Vagina (tissue), 2 donors: ENCODE results near the gene PIP4K2A.

ENCODE experiments used
- CTCF ChIP-seq, 3 experiments: fragments of 450-650 bp in 2 of 3; fragments of 200-600 bp in 1 of 3; sonication (generic) in 1 of 3; IDR thresholded peaks; one replicate each; pipeline ENCODE4 v1.5.1; 2017 to 2019; ENCODE audit warnings: antibody characterized with exemption in 3 of 3, mild to moderate bottlenecking in 2 of 3, moderate library complexity in 2 of 3
- POLR2A ChIP-seq, 2 donors: fragments of 450-650 bp; IDR thresholded peaks; one replicate each; pipeline ENCODE4 v1.6.1; 2017; ENCODE audit warnings: antibody characterized with exemption in 2 of 2, mild to moderate bottlenecking in 2 of 2, moderate library complexity in 2 of 2
- POLR2AphosphoS5 ChIP-seq, 2 donors: sonication (generic); formaldehyde crosslinking; IDR thresholded peaks; one replicate each; pipeline ENCODE4 v1.9.0; 2017; ENCODE audit warnings: antibody characterized with exemption in 2 of 2, mild to moderate bottlenecking in 2 of 2, low read depth in 1 of 2; ENCODE audit not compliant: insufficient read depth in 1 of 2

DNA sequence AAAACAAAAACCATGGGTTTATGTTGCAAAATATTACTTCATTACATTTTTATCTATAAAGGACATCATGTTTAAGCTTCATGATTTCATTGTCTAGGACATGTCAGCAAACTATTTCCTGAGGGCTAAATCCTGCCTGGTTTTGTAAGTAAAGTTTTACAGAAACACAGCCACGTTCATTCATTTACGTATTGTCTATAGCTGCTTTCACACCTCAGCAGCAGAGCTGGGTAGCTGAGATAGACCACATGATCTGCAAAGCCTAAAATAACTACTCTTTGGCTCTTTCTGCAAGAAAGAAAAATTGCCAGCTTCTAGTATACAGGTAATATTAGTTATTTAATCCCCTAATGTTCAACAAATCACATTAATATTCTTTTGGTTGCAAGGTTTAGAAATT, 12.7 kb upstream of the PIP4K2A start:
- TF ChIP-seq CTCF (IDR thresholded peaks at IDR 0.05), result no peak
- no peak for TF ChIP-seq POLR2AphosphoS5 (IDR thresholded peaks at IDR 0.05; ENCODE audit: insufficient read depth in 1 of 2, low read depth in 1 of 2)
- no peak for TF ChIP-seq POLR2A (IDR thresholded peaks at IDR 0.05)
